Karpas-422 (cell line): ENCODE results near the gene TMUB2. TPM values are rescaled to one million over a fixed set of nuclear protein-coding genes. Genes with fewer than 3 reads are reported as not detected.
A peak's percentile ranks its signal among the peaks of the same experiment; 100 is the strongest.

Source experiments
- DNase-seq: peaks from one replicate; pipeline ENCODE4 v3.0.0-alpha.2; 2015
- H2AFZ ChIP-seq: fragments of 200-600 bp; sonication (generic); 2 replicates; pipeline ENCODE4 v1.6.1; 2014; ENCODE audit warnings: antibody characterized with exemption, low read length, mixed read lengths
- H3K27ac ChIP-seq: fragments of 200-600 bp; sonication (generic); 2 replicates; pipeline ENCODE4 v1.5.1; 2014; ENCODE audit warnings: mild to moderate bottlenecking, low read length, moderate library complexity
- H3K27me3 ChIP-seq: fragments of 200-600 bp; sonication (generic); 2 replicates; pipeline ENCODE4 v1.6.1; 2014; ENCODE audit warnings: low read length, mixed read lengths
- H3K36me3 ChIP-seq: fragments of 200-600 bp; sonication (generic); 2 replicates; pipeline ENCODE4 v1.6.1; 2014; ENCODE audit warnings: low read length, mixed read lengths; ENCODE audit not compliant: insufficient read depth
- H3K4me1 ChIP-seq: fragments of 200-600 bp; sonication (generic); 2 replicates; pipeline ENCODE4 v1.6.1; 2014; ENCODE audit warnings: mild to moderate bottlenecking, low read length, mixed read lengths
- H3K4me2 ChIP-seq: fragments of 200-600 bp; sonication (generic); 2 replicates; pipeline ENCODE4 v1.6.1; 2014; ENCODE audit warnings: low read length, low read depth, mild to moderate bottlenecking; ENCODE audit not compliant: poor library complexity, severe bottlenecking
- H3K4me3 ChIP-seq: fragments of 200-600 bp; sonication (generic); 2 replicates; pipeline ENCODE4 v1.5.1; 2014; ENCODE audit warnings: mild to moderate bottlenecking, antibody characterized with exemption, low read length, mixed read lengths
- H3K79me2 ChIP-seq: fragments of 200-600 bp; sonication (generic); 2 replicates; pipeline ENCODE4 v1.6.1; 2014; ENCODE audit warnings: mild to moderate bottlenecking, low read length, mixed read lengths
- H3K9ac ChIP-seq: fragments of 200-600 bp; sonication (generic); 2 replicates; pipeline ENCODE4 v1.6.0; 2014; ENCODE audit warnings: low read length
- H3K9me2 ChIP-seq: fragments of 200-600 bp; sonication (generic), shearing (Covaris generic); replicated peaks from 2 replicates; pipeline ENCODE4 v1.6.0; 2014; ENCODE audit warnings: mild to moderate bottlenecking, low read length, moderate library complexity; ENCODE audit not compliant: insufficient read depth
- H3K9me3 ChIP-seq: fragments of 300-700, 200-600 bp; sonication (generic); 2 replicates; pipeline ENCODE4 v1.6.1; 2014; ENCODE audit warnings: low read length, mixed read lengths
- H4K20me1 ChIP-seq: fragments of 200-600 bp; sonication (generic); 2 replicates; pipeline ENCODE4 v1.6.1; 2014; ENCODE audit warnings: mild to moderate bottlenecking, antibody characterized with exemption, low read length, low read depth; ENCODE audit not compliant: insufficient read depth
- total RNA-seq: library from RNA; depleted of rRNA; stranded (reverse); fragments of >200 nt; shearing (Covaris generic); gene quantifications from 2 replicates; pipeline ENCODE4 v1.2.3, GENCODE V29; 2014; ENCODE audit warnings: low replicate concordance

Gene TMUB2
- total RNA-seq, 1 experiment from 2014 or later: 29.3 TPM

- Histone ChIP-seq H3K27ac (no peak overlapping the region), H3K9me2 (no peaks in the 10 kb centered on the region), H2AFZ (no peak overlapping the region), H3K4me1 (peaks cover 20% of the 10 kb centered on the region), H3K9ac (peak overlapping the region; percentile 95), H4K20me1 (peaks cover 8% of the 10 kb centered on the region; the same call in 1 of the 2 replicates), H3K4me2 (peak overlapping the region; percentile 98), H3K79me2 (peaks cover 16% of the 10 kb centered on the region), H3K9me3 (no peaks in the 10 kb centered on the region), H3K27me3 (no peaks in the 10 kb centered on the region), H3K4me3 (peak overlapping the region; percentile 90; the same call in 1 of the 2 replicates), H3K36me3 (0 out of 2 replicates have a peak, but pooled peaks cover 3% of the 10 kb centered on the region)
- peak; percentile 71 for DNase-seq
Measured at GRCh38 chr17:44222112-44222869, 35.5 kb downstream of the TMUB2 start.

GRCh38 chr17:44223541-44224071, 36.8 kb downstream of the TMUB2 start:
- no peak overlapping the region for H3K9ac ChIP-seq
- H3K4me3 ChIP-seq: no peak overlapping the region
- H3K9me3 ChIP-seq: no peaks in the 10 kb centered on the region
- H3K27me3 ChIP-seq: no peaks in the 10 kb centered on the region
- H3K36me3 ChIP-seq: no peaks in the 10 kb centered on the region
- H3K9me2 ChIP-seq: no peaks in the 10 kb centered on the region
- H4K20me1 ChIP-seq: peaks cover 8% of the 10 kb centered on the region; the same call in 1 of the 2 replicates
- peaks cover 6% of the 10 kb centered on the region for H3K79me2 ChIP-seq
- no peak overlapping the region for H3K4me2 ChIP-seq
- H3K4me1 ChIP-seq: peaks cover 13% of the 10 kb centered on the region
- H3K27ac ChIP-seq: no peak overlapping the region
- DNase-seq: no peak
- H2AFZ ChIP-seq: no peak overlapping the region

- Histone ChIP-seq H3K27ac (no peak overlapping the region), H4K20me1 (no peaks in the 10 kb centered on the region), H3K9me2 (no peaks in the 10 kb centered on the region), H3K4me2 (no peak overlapping the region), H3K27me3 (no peaks in the 10 kb centered on the region), H3K36me3 (no peaks in the 10 kb centered on the region), H3K4me3 (no peak overlapping the region), H3K9ac (no peak overlapping the region), H3K79me2 (no peaks in the 10 kb centered on the region), H3K4me1 (no peaks in the 10 kb centered on the region), H2AFZ (no peak overlapping the region), H3K9me3 (no peaks in the 10 kb centered on the region)
- no peak for DNase-seq
Measured at GRCh38 chr17:44229090-44229489, 42.3 kb downstream of the TMUB2 start.

- H3K4me1 ChIP-seq: no peaks in the 10 kb centered on the region
- no peak for DNase-seq
- no peaks in the 10 kb centered on the region for H3K36me3 ChIP-seq
- no peaks in the 10 kb centered on the region for H3K27me3 ChIP-seq
- no peak overlapping the region for H3K4me3 ChIP-seq
- H3K4me2 ChIP-seq: no peak overlapping the region
- H3K79me2 ChIP-seq: no peaks in the 10 kb centered on the region
- no peak overlapping the region for H3K9ac ChIP-seq
- H2AFZ ChIP-seq: no peak overlapping the region
- H3K9me3 ChIP-seq: no peaks in the 10 kb centered on the region
- H4K20me1 ChIP-seq: no peaks in the 10 kb centered on the region
- no peak overlapping the region for H3K27ac ChIP-seq
- H3K9me2 ChIP-seq: no peaks in the 10 kb centered on the region
Measured at GRCh38 chr17:44230140-44230539, 43.4 kb downstream of the TMUB2 start.

GRCh38 chr17:44232061-44232460, 45.3 kb downstream of the TMUB2 start:
- no peak overlapping the region for H2AFZ ChIP-seq
- no peak overlapping the region for H3K27ac ChIP-seq
- H3K4me2 ChIP-seq: no peak overlapping the region
- H3K4me3 ChIP-seq: no peak overlapping the region
- no peaks in the 10 kb centered on the region for H3K36me3 ChIP-seq
- no peaks in the 10 kb centered on the region for H3K4me1 ChIP-seq
- no peaks in the 10 kb centered on the region for H4K20me1 ChIP-seq
- no peaks in the 10 kb centered on the region for H3K27me3 ChIP-seq
- DNase-seq: no peak
- H3K9me3 ChIP-seq: no peaks in the 10 kb centered on the region
- H3K9ac ChIP-seq: no peak overlapping the region
- H3K79me2 ChIP-seq: no peaks in the 10 kb centered on the region
- no peaks in the 10 kb centered on the region for H3K9me2 ChIP-seq

- Histone ChIP-seq H4K20me1 (no peaks in the 10 kb centered on the region), H3K4me2 (no peak overlapping the region), H3K79me2 (no peaks in the 10 kb centered on the region), H3K9me3 (no peaks in the 10 kb centered on the region), H3K9ac (no peak overlapping the region), H3K9me2 (no peaks in the 10 kb centered on the region), H3K4me3 (no peak overlapping the region), H3K27ac (no peak overlapping the region), H3K4me1 (no peaks in the 10 kb centered on the region), H3K36me3 (no peaks in the 10 kb centered on the region), H2AFZ (no peak overlapping the region), H3K27me3 (no peaks in the 10 kb centered on the region)
- no peak for DNase-seq
Measured at GRCh38 chr17:44233582-44233981, 46.8 kb downstream of the TMUB2 start.

- Histone ChIP-seq H4K20me1 (no peaks in the 10 kb centered on the region), H3K4me2 (no peak overlapping the region), H3K27ac (no peak overlapping the region), H3K9ac (no peak overlapping the region), H2AFZ (no peak overlapping the region), H3K9me3 (no peaks in the 10 kb centered on the region), H3K36me3 (no peaks in the 10 kb centered on the region), H3K9me2 (no peaks in the 10 kb centered on the region), H3K79me2 (no peaks in the 10 kb centered on the region), H3K4me1 (no peaks in the 10 kb centered on the region), H3K4me3 (no peak overlapping the region), H3K27me3 (no peaks in the 10 kb centered on the region)
- DNase-seq: no peak
Measured at GRCh38 chr17:44235583-44235936, 48.8 kb downstream of the TMUB2 start.

- Histone ChIP-seq H4K20me1 (no peaks in the 10 kb centered on the region), H3K9me3 (no peaks in the 10 kb centered on the region), H2AFZ (no peak overlapping the region), H3K4me1 (no peaks in the 10 kb centered on the region), H3K4me2 (no peak overlapping the region), H3K9me2 (no peaks in the 10 kb centered on the region), H3K27ac (no peak overlapping the region), H3K4me3 (no peak overlapping the region), H3K27me3 (no peaks in the 10 kb centered on the region), H3K36me3 (no peaks in the 10 kb centered on the region), H3K79me2 (no peaks in the 10 kb centered on the region), H3K9ac (no peak overlapping the region)
- DNase-seq: no peak
Measured at GRCh38 chr17:44236444-44236991, 49.7 kb downstream of the TMUB2 start.
